Progenitor cell of endocrine pancreas (in vitro differentiated cells): ENCODE results near the gene AOAH. TPM values are rescaled to one million over a fixed set of nuclear protein-coding genes. Genes with fewer than 3 reads are reported as not detected.

Experiments used
- DNase-seq: peaks from one replicate; pipeline ENCODE4 v3.0.0; 2021; ENCODE audit warnings: low spot score; ENCODE audit not compliant: unreplicated experiment
- H3K27ac Mint-ChIP-seq: 2 replicates; pipeline ENCODE4 v1.8.0; 2021; ENCODE audit warnings: mild to moderate bottlenecking, moderate library complexity, mixed read lengths
- H3K27me3 Mint-ChIP-seq: 2 replicates; pipeline ENCODE4 v1.8.0; 2021; ENCODE audit warnings: mixed read lengths
- H3K36me3 Mint-ChIP-seq: 2 replicates; pipeline ENCODE4 v1.8.0; 2022; ENCODE audit warnings: mixed read lengths; ENCODE audit not compliant: insufficient read depth
- H3K4me1 Mint-ChIP-seq: 2 replicates; pipeline ENCODE4 v1.8.0; 2021; ENCODE audit warnings: low read depth, mixed read lengths
- H3K4me3 Mint-ChIP-seq: 2 replicates; pipeline ENCODE4 v1.8.0; 2021; ENCODE audit warnings: low read depth, mild to moderate bottlenecking, moderate library complexity, mixed read lengths
- H3K9me3 Mint-ChIP-seq: 2 replicates; pipeline ENCODE4 v1.8.0; 2021; ENCODE audit warnings: low read depth, mixed read lengths
- total RNA-seq: library from RNA; stranded (reverse); gene quantifications from 2 replicates; pipeline ENCODE4 v1.2.1, GENCODE V29; 2021
- TF ChIP-seq, protein P1 (sequence below): fragments of 200-600 bp; sonication (generic); IDR thresholded peaks from one replicate; pipeline ENCODE4 v1.5.0; 2021; ENCODE audit warnings: antibody characterized with exemption, mild to moderate bottlenecking; ENCODE audit not compliant: unreplicated experiment

AOAH gene
- total RNA-seq, 1 donor from 2014 or later = 3.3 TPM

DNA sequence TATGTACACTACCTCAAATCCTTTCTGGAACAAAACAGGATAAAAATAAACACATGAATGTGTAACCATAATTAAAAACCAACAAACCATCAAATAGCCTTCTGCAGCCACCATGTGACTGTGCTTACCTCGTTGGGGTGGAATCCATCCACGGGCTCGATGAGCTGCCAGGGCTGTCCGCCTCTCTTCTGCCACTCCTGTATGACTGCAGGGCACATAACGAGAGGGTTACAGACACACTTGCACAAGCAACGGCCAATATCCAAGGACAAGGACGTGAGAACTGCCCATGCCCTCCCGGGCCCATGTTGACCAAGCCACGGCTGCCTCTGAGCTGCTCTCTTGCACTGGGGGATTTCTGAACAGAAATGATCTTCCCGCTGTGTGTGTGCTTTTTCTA is 202.4 kb downstream of the AOAH start:
- TF ChIP-seq, protein P1, sequence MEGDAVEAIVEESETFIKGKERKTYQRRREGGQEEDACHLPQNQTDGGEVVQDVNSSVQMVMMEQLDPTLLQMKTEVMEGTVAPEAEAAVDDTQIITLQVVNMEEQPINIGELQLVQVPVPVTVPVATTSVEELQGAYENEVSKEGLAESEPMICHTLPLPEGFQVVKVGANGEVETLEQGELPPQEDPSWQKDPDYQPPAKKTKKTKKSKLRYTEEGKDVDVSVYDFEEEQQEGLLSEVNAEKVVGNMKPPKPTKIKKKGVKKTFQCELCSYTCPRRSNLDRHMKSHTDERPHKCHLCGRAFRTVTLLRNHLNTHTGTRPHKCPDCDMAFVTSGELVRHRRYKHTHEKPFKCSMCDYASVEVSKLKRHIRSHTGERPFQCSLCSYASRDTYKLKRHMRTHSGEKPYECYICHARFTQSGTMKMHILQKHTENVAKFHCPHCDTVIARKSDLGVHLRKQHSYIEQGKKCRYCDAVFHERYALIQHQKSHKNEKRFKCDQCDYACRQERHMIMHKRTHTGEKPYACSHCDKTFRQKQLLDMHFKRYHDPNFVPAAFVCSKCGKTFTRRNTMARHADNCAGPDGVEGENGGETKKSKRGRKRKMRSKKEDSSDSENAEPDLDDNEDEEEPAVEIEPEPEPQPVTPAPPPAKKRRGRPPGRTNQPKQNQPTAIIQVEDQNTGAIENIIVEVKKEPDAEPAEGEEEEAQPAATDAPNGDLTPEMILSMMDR = no peak
- H3K9me3 Mint-ChIP-seq = no peaks in the 10 kb centered on the region
- peaks cover 3% of the 10 kb centered on the region for H3K27me3 Mint-ChIP-seq
- no peaks in the 10 kb centered on the region for H3K36me3 Mint-ChIP-seq
- H3K4me1 Mint-ChIP-seq = peaks cover 4% of the 10 kb centered on the region
- DNase-seq = no peak
- H3K27ac Mint-ChIP-seq = no peak overlapping the region
- no peak overlapping the region for H3K4me3 Mint-ChIP-seq

DNA sequence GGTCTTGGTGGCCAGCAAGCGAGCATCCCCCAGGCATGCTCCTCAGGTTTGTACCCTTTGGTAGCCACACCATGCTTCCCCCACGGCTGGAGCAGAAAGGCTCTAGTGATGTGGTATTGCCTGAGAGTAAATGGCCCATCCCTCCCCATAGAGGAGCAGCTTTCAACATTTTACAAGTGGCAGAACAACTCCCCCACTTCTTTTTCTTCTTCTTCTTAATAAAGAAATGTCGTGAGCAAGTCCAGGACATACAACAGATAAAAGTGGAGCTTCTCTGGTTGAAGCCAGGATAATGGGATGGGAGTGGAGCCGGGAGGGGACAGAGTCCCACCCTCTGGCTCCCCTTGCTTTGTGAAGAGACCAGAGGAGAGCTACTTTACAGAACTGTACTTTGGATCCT is 203.2 kb downstream of the AOAH start:
- Mint-ChIP-seq H3K4me3 (no peak overlapping the region), H3K27ac (no peak overlapping the region)

DNA sequence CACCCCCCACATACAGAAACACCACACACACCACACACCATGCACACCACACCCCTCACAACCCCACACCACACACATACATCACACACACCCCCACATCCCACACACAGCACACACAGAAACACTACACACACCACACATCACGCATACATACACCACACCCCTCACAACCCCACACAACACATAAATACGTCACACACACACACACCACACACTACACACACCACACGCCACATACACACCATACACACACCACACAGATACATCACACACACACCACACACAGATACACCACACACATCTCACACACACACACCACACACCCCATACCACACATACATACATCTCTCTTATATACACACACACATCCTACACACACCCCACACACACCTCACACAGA is 208.4 kb downstream of the AOAH start:
- Mint-ChIP-seq H3K9me3 (no peaks in the 10 kb centered on the region), H3K36me3 (no peaks in the 10 kb centered on the region), H3K27me3 (no peaks in the 10 kb centered on the region), H3K27ac (peak overlapping the region; percentile 43), H3K4me3 (no peak overlapping the region), H3K4me1 (peaks cover 2% of the 10 kb centered on the region)
- DNase-seq = no peak
- TF ChIP-seq, protein P1 = no peak

More for the DNA sequence above, 203.2 kb downstream of the AOAH start:
- H3K9me3 Mint-ChIP-seq = no peaks in the 10 kb centered on the region
- peaks cover 2% of the 10 kb centered on the region for H3K4me1 Mint-ChIP-seq
- H3K36me3 Mint-ChIP-seq = no peaks in the 10 kb centered on the region
- DNase-seq = no peak
- H3K27me3 Mint-ChIP-seq = peaks cover 3% of the 10 kb centered on the region
- TF ChIP-seq, protein P1 = no peak

DNA sequence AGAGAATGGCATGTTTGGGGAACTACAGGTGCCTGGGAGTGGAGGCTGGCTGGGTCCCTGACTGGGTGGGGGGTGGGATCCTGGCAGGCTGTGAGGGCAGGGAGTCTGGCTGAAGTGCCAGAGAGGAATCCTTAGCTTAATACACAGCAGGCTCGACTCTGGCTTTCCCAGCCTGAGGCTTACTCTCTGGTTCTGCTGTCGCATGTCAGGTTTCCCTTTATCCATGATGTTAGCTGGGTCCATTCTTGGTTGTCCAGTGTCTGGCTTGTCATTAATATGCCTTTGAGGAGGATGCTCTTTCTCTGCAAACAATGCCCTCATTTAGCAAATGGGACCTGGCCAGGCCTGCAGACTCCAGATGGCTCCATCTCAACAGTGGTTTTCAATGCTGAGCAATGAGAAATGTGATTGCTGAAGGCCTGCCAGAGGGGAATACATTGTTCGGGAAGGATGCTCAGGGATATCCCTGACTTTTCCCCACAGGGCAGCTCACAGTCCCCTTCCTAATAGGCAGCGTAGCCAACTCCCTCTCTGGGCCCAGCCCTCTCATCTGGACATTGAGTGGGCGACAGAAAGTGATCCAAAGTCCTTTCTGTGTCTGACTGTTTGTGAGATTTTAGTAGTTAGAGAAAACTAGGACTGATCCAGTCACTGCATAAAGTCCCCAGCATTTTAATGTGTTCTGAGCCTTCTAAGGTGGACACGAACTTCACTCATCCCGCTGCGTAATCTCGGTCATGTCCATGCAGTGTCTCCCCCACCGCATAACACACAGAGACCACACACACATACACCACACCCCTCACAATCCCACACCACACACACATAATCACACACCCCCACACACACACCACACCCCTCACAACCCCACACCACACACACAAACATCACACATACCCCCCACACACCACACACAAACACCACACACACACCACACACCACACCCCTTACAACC is 209.7 kb downstream of the AOAH start:
- no peak overlapping the region for H3K4me3 Mint-ChIP-seq
- DNase-seq = no peak
- H3K27me3 Mint-ChIP-seq = no peaks in the 10 kb centered on the region
- TF ChIP-seq, protein P1 = no peak
- no peaks in the 10 kb centered on the region for H3K9me3 Mint-ChIP-seq
- H3K4me1 Mint-ChIP-seq = no peaks in the 10 kb centered on the region
- H3K27ac Mint-ChIP-seq = peak overlapping the region; percentile 37
- H3K36me3 Mint-ChIP-seq = no peaks in the 10 kb centered on the region

DNA sequence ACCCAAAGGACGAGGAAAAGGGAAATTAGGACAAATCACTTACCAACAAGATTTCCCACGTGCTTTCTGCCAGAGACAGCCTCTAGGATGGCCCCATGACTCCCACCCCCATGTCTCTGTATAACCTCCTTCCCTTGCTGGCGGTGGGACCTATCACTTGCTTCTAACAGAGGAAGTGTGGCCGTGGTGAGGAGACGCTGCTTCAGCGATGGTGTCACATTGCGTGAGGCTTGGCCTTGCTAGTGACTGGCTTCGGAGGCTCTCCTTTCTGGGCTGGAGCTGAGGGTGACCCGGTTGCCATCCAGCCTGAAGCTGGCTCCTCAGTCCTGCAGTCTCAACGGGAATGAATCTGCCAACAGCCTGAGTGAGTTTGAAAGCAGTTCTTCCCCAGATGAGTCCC is 210.9 kb downstream of the AOAH start:
- no peak for DNase-seq
- Mint-ChIP-seq H3K4me1 (no peaks in the 10 kb centered on the region), H3K9me3 (no peaks in the 10 kb centered on the region), H3K4me3 (no peak overlapping the region), H3K27ac (no peak overlapping the region), H3K27me3 (no peaks in the 10 kb centered on the region), H3K36me3 (no peaks in the 10 kb centered on the region)
- TF ChIP-seq, protein P1 = no peak
